ENCODE measurements around the gene VAPB.

VAPB gene

GRCh38 chr20:58435237-58435636, 46.2 kb downstream of the VAPB start:
- DNase-seq (no peak), ATAC-seq (no peak)

- DNase-seq (no peak), ATAC-seq (peak; percentile 69)
Observed at GRCh38 chr20:58436868-58437645, 48.0 kb downstream of the VAPB start.

- DNase-seq: no peak
Observed at GRCh38 chr20:58438970-58439808, 50.2 kb downstream of the VAPB start.

GRCh38 chr20:58440021-58440767, 51.2 kb downstream of the VAPB start:
- ATAC-seq (no peak), DNase-seq (no peak)

More at GRCh38 chr20:58438970-58439808, 50.2 kb downstream of the VAPB start:
- ATAC-seq: peak; percentile 47

GRCh38 chr20:58441723-58442122, 52.7 kb downstream of the VAPB start:
- DNase-seq (no peak), ATAC-seq (peak; percentile 61)

GRCh38 chr20:58444746-58445255, 55.8 kb downstream of the VAPB start:
- no peak for ATAC-seq
- no peak for DNase-seq

GRCh38 chr20:58446264-58446959, 57.4 kb downstream of the VAPB start:
- ATAC-seq: no peak
- DNase-seq: no peak

GRCh38 chr20:58446960-58447265, 57.9 kb downstream of the VAPB start:
- ATAC-seq (no peak), DNase-seq (no peak)

GRCh38 chr20:58447511-58448391, 58.7 kb downstream of the VAPB start:
- ATAC-seq: peak; percentile 46
- peak; percentile 59 for DNase-seq

- ATAC-seq: no peak
- DNase-seq: no peak
Observed at GRCh38 chr20:58448958-58449357, 59.9 kb downstream of the VAPB start.

- no peak for ATAC-seq
Observed at GRCh38 chr20:58449681-58450221, 60.7 kb downstream of the VAPB start.

GRCh38 chr20:58450254-58450653, 61.2 kb downstream of the VAPB start:
- ATAC-seq (no peak), DNase-seq (no peak)

More at GRCh38 chr20:58449681-58450221, 60.7 kb downstream of the VAPB start:
- DNase-seq: no peak

GRCh38 chr20:58452667-58453255, 63.7 kb downstream of the VAPB start:
- no peak for ATAC-seq
- no peak for DNase-seq

- DNase-seq: no peak
- no peak for ATAC-seq
Observed at GRCh38 chr20:58453391-58453790, 64.4 kb downstream of the VAPB start.

GRCh38 chr20:58454460-58454859, 65.4 kb downstream of the VAPB start:
- ATAC-seq (no peak), DNase-seq (no peak)

- ATAC-seq (no peak), DNase-seq (no peak)
Observed at GRCh38 chr20:58457083-58457695, 68.2 kb downstream of the VAPB start.

GRCh38 chr20:58458342-58459057, 69.5 kb downstream of the VAPB start:
- peak; percentile 21 for DNase-seq
- no peak for ATAC-seq

GRCh38 chr20:58459058-58459750, 70.2 kb downstream of the VAPB start:
- ATAC-seq (no peak), DNase-seq (no peak)

Data from stimulated activated naive CD8-positive, alpha-beta T cell treated with anti-CD3 and anti-CD28 coated beads, Interleukin-15, Interleukin-2, amounts not matched to agents 100 U/mL and 50 U/mL, for 24 hours (primary cell).